IPS-18c (cell line): ENCODE data around the gene DIPK1B.
A peak's percentile ranks its signal among the peaks of the same experiment; 100 is the strongest.
"Not testable (repeated sequence)": the region's sequence is repeated elsewhere in the genome, so short reads cannot be mapped to it uniquely, and the experiment has no call there.

Experiments used
- H3K4me3 ChIP-seq: 2 replicates; pipeline ENCODE4 v1.7.0; 2013; ENCODE audit warnings: low read depth, mild to moderate bottlenecking, low read length, moderate library complexity; ENCODE audit not compliant: insufficient read depth
- H3K9me3 ChIP-seq: one replicate; pipeline ENCODE4 v1.6.1; 2013; ENCODE audit warnings: mild to moderate bottlenecking, low read length, moderate library complexity; ENCODE audit not compliant: control insufficient read depth, insufficient read depth

DIPK1B gene

GRCh38 chr9:136707849-136708517, 4.4 kb upstream of the DIPK1B start:
- Histone ChIP-seq H3K9me3 (no peaks in the 10 kb centered on the region), H3K4me3 (no peak overlapping the region)

GRCh38 chr9:136709454-136710109, 2.8 kb upstream of the DIPK1B start:
- H3K4me3 ChIP-seq: no peak overlapping the region
- H3K9me3 ChIP-seq: no peaks in the 10 kb centered on the region

GRCh38 chr9:136710543-136710942, 1.8 kb upstream of the DIPK1B start:
- H3K4me3 ChIP-seq: no peak overlapping the region
- H3K9me3 ChIP-seq: no peaks in the 10 kb centered on the region

GRCh38 chr9:136711219-136711648, 1.1 kb upstream of the DIPK1B start:
- H3K4me3 ChIP-seq: peak overlapping the region; percentile 80; the same call in 1 of the 2 replicates

GRCh38 chr9:136712690-136713544, 545 bp downstream of the DIPK1B start:
- H3K4me3 ChIP-seq: peak overlapping the region; percentile 62
- no peaks in the 10 kb centered on the region for H3K9me3 ChIP-seq

More at GRCh38 chr9:136711219-136711648, 1.1 kb upstream of the DIPK1B start:
- H3K9me3 ChIP-seq: not testable (repeated sequence)

GRCh38 chr9:136713550-136713949, 1.2 kb downstream of the DIPK1B start:
- H3K9me3 ChIP-seq: no peaks in the 10 kb centered on the region
- H3K4me3 ChIP-seq: peak overlapping the region; percentile 62

- no peak overlapping the region; the same call in 1 of the 2 replicates for H3K4me3 ChIP-seq
- no peaks in the 10 kb centered on the region for H3K9me3 ChIP-seq
These were observed 1.9 kb downstream of the DIPK1B start for GRCh38 chr9:136714096-136714892.

GRCh38 chr9:136714893-136715274, 2.5 kb downstream of the DIPK1B start:
- Histone ChIP-seq H3K4me3 (no peak overlapping the region), H3K9me3 (no peaks in the 10 kb centered on the region)

GRCh38 chr9:136717399-136717798, 5.0 kb downstream of the DIPK1B start:
- no peak overlapping the region for H3K4me3 ChIP-seq
- no peaks in the 10 kb centered on the region for H3K9me3 ChIP-seq

GRCh38 chr9:136718345-136719194, 6.2 kb downstream of the DIPK1B start:
- H3K4me3 ChIP-seq: no peak overlapping the region
- H3K9me3 ChIP-seq: no peaks in the 10 kb centered on the region

- Histone ChIP-seq H3K9me3 (no peaks in the 10 kb centered on the region), H3K4me3 (no peak overlapping the region)
These were observed 7.0 kb downstream of the DIPK1B start for GRCh38 chr9:136719195-136719880.

GRCh38 chr9:136720251-136720897, 8.0 kb downstream of the DIPK1B start:
- no peak overlapping the region for H3K4me3 ChIP-seq
- H3K9me3 ChIP-seq: no peaks in the 10 kb centered on the region

- H3K4me3 ChIP-seq: no peak overlapping the region
These were observed 8.5 kb downstream of the DIPK1B start for GRCh38 chr9:136720898-136721338.

GRCh38 chr9:136721339-136722092, 9.1 kb downstream of the DIPK1B start:
- H3K9me3 ChIP-seq: no peaks in the 10 kb centered on the region
- H3K4me3 ChIP-seq: no peak overlapping the region

More at GRCh38 chr9:136720898-136721338, 8.5 kb downstream of the DIPK1B start:
- H3K9me3 ChIP-seq: no peaks in the 10 kb centered on the region
